ENCODE data around the gene MST1R.

DNA sequence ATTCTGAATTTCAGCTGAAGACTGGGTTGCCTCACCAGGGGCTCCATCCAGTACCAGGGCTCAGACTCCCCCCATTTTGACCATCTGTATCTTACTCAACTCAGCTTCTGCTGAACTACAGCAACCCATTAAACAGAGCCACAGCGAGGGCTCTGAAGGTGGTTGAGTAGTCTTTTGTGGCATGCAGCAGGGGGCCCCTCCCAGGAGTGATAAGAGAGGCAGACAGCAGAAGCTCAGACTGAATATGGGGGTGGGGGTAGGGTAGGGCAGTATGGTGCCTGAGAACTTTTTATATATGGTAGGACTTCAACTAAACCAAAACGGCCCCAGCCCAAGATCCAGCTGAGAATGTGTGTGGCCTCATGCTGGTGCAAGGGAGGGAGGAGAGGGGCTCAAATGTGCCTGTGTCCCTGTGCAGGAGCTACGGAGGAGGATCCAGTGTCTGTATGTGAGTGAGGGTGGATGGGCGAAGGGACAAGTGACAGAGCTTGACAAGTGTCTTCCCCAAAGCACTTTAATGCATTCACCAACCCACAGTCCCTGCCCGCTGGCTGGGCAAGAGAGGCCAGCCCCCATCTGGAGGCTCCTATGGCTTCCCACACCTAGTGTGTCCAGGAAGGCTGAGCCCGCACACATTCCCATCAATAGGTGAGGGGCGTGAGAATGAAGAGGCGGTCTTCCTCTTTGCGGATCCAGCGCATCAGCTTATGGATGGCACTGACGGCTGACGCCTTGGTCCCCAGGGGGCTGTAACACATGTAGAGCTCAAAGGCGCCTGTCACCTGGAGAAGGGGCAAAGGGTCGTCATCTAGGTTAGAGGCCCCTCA lies 4.9 kb upstream of the MST1R start:
- TF ChIP-seq, protein P1, sequence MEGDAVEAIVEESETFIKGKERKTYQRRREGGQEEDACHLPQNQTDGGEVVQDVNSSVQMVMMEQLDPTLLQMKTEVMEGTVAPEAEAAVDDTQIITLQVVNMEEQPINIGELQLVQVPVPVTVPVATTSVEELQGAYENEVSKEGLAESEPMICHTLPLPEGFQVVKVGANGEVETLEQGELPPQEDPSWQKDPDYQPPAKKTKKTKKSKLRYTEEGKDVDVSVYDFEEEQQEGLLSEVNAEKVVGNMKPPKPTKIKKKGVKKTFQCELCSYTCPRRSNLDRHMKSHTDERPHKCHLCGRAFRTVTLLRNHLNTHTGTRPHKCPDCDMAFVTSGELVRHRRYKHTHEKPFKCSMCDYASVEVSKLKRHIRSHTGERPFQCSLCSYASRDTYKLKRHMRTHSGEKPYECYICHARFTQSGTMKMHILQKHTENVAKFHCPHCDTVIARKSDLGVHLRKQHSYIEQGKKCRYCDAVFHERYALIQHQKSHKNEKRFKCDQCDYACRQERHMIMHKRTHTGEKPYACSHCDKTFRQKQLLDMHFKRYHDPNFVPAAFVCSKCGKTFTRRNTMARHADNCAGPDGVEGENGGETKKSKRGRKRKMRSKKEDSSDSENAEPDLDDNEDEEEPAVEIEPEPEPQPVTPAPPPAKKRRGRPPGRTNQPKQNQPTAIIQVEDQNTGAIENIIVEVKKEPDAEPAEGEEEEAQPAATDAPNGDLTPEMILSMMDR (IDR thresholded peaks at IDR 0.05; ENCODE audit: low read depth, low read length) = no peak
- no peak for TF ChIP-seq EZH2phosphoT487 (IDR thresholded peaks at IDR 0.05; ENCODE audit: low read depth)
